Nephron (organoid): ENCODE results near the gene AP5M1.

Experiments used
- H3K27ac Mint-ChIP-seq, 3 experiments: 2 replicates each; pipeline ENCODE4 v1.8.0; 2020; ENCODE audit warnings: mixed read lengths in 3 of 3, mild to moderate bottlenecking in 2 of 3, moderate library complexity in 1 of 3
- H3K27me3 Mint-ChIP-seq: 2 replicates; pipeline ENCODE4 v1.8.0; 2021; ENCODE audit warnings: low read depth, mild to moderate bottlenecking, moderate library complexity, mixed read lengths
- H3K36me3 Mint-ChIP-seq: 2 replicates; pipeline ENCODE4 v1.8.0; 2020; ENCODE audit warnings: low read depth, mixed read lengths
- H3K4me1 Mint-ChIP-seq: 2 replicates; pipeline ENCODE4 v1.8.0; 2020; ENCODE audit warnings: mixed read lengths
- H3K4me3 Mint-ChIP-seq, 3 experiments: 2 replicates each; pipeline ENCODE4 v1.8.0; 2020; ENCODE audit warnings: mild to moderate bottlenecking in 3 of 3, mixed read lengths in 3 of 3, moderate library complexity in 2 of 3
- H3K9me3 Mint-ChIP-seq: 2 replicates; pipeline ENCODE4 v1.8.0; 2020; ENCODE audit warnings: mixed read lengths
- CTCF ChIP-seq, 3 experiments: fragments of 200-600 bp; sonication (generic); IDR thresholded peaks; one replicate each; pipeline ENCODE4 v1.5.0; 2021; ENCODE audit warnings: antibody characterized with exemption in 3 of 3; ENCODE audit not compliant: unreplicated experiment in 3 of 3

AP5M1 gene

GRCh38 chr14:57277062-57277461 is 8.3 kb downstream of the AP5M1 start:
- TF ChIP-seq CTCF (IDR thresholded peaks at IDR 0.05; ENCODE audit: unreplicated experiment in 3 of 3), result no peak
- Mint-ChIP-seq H3K4me1 (no peaks in the 10 kb centered on the region), H3K9me3 (no peaks in the 10 kb centered on the region), H3K27ac (no peak overlapping the region), H3K27me3 (no peaks in the 10 kb centered on the region), H3K36me3 (peaks cover 34% of the 10 kb centered on the region), H3K4me3 (no peak overlapping the region)

GRCh38 chr14:57287745-57288144 is 19.0 kb downstream of the AP5M1 start:
- Mint-ChIP-seq H3K27me3 (no peaks in the 10 kb centered on the region), H3K36me3 (peaks cover 23% of the 10 kb centered on the region), H3K4me1 (no peaks in the 10 kb centered on the region), H3K27ac (no peak overlapping the region), H3K4me3 (no peak overlapping the region), H3K9me3 (no peaks in the 10 kb centered on the region)
- no peak for TF ChIP-seq CTCF (IDR thresholded peaks at IDR 0.05; ENCODE audit: unreplicated experiment in 3 of 3)

GRCh38 chr14:57290751-57291150 is 22.0 kb downstream of the AP5M1 start:
- Mint-ChIP-seq H3K4me1 (peaks cover 11% of the 10 kb centered on the region), H3K4me3 (no peak overlapping the region), H3K36me3 (peaks cover 5% of the 10 kb centered on the region), H3K27me3 (no peaks in the 10 kb centered on the region), H3K27ac (peak overlapping the region in 1 of 3 experiments; percentile 46), H3K9me3 (no peaks in the 10 kb centered on the region)
- TF ChIP-seq CTCF (IDR thresholded peaks at IDR 0.05; ENCODE audit: unreplicated experiment in 3 of 3), result no peak

GRCh38 chr14:57291692-57292647 is 23.2 kb downstream of the AP5M1 start:
- no peak for TF ChIP-seq CTCF (IDR thresholded peaks at IDR 0.05; ENCODE audit: unreplicated experiment in 3 of 3)
- Mint-ChIP-seq H3K27ac (no peak overlapping the region), H3K36me3 (peaks cover 5% of the 10 kb centered on the region), H3K27me3 (no peaks in the 10 kb centered on the region), H3K9me3 (no peaks in the 10 kb centered on the region), H3K4me3 (no peak overlapping the region), H3K4me1 (peaks cover 11% of the 10 kb centered on the region)

- Mint-ChIP-seq H3K4me3 (no peak overlapping the region), H3K27me3 (no peaks in the 10 kb centered on the region), H3K4me1 (peaks cover 27% of the 10 kb centered on the region), H3K9me3 (no peaks in the 10 kb centered on the region), H3K36me3 (peaks cover 2% of the 10 kb centered on the region), H3K27ac (peak overlapping the region in 2 of 3 experiments; percentile 37 to 59)
- TF ChIP-seq CTCF (IDR thresholded peaks at IDR 0.05; ENCODE audit: unreplicated experiment in 3 of 3), result peak; percentile 25 to 44 (median 43)
These were observed 25.4 kb downstream of the AP5M1 start for GRCh38 chr14:57293866-57294837.
